DND-41 (cell line): ENCODE data around the gene ABHD16A.
A peak's percentile ranks its signal among the peaks of the same experiment; 100 is the strongest.

Experiments used
- ATAC-seq: fragments of 200-7000 bp; cut with Tn5 transposase; 3 replicates; pipeline ENCODE4 v1.9.1; 2021; ENCODE audit warnings: low read depth; ENCODE audit not compliant: insufficient read depth
- DNase-seq: peaks from one replicate; pipeline ENCODE4 v3.0.0-alpha.2; 2020
- H2AFZ ChIP-seq: 2 replicates; pipeline ENCODE4 v1.6.0; 2012; ENCODE audit warnings: low read depth, low read length
- H3K27ac ChIP-seq: 2 replicates; pipeline ENCODE4 v1.5.1; 2012; ENCODE audit warnings: low read length, inconsistent platforms
- H3K27me3 ChIP-seq: fragments of 200-600 bp; sonication (generic); 2 replicates; pipeline ENCODE4 v1.6.0; 2012; ENCODE audit warnings: low read length, mild to moderate bottlenecking, inconsistent platforms; ENCODE audit not compliant: insufficient read depth, poor library complexity
- H3K36me3 ChIP-seq: 2 replicates; pipeline ENCODE4 v1.5.1; 2012; ENCODE audit warnings: low read length, inconsistent platforms; ENCODE audit not compliant: insufficient read depth
- H3K4me1 ChIP-seq: 2 replicates; pipeline ENCODE4 v1.5.1; 2012; ENCODE audit warnings: mild to moderate bottlenecking, low read length; ENCODE audit not compliant: insufficient read depth
- H3K4me2 ChIP-seq: 2 replicates; pipeline ENCODE4 v1.6.0; 2012; ENCODE audit warnings: mild to moderate bottlenecking, moderate library complexity, low read length, inconsistent platforms; ENCODE audit not compliant: insufficient read depth
- H3K4me3 ChIP-seq, 2 experiments: fragments of 200-600 bp in 1 of 2; shearing (Covaris generic) in 1 of 2; 2 replicates each; pipeline ENCODE4 v1.5.1; 2012 to 2016; ENCODE audit warnings: inconsistent platforms in 2 of 2, low read length in 2 of 2, mild to moderate bottlenecking in 2 of 2, low read depth in 1 of 2, moderate library complexity in 1 of 2
- H3K79me2 ChIP-seq: 2 replicates; pipeline ENCODE4 v1.6.0; 2012; ENCODE audit warnings: low read length, inconsistent platforms; ENCODE audit not compliant: insufficient read depth
- H3K9ac ChIP-seq: 2 replicates; pipeline ENCODE4 v1.6.0; 2012; ENCODE audit warnings: low read depth, mild to moderate bottlenecking, inconsistent platforms, low read length, moderate library complexity
- H3K9me3 ChIP-seq: 2 replicates; pipeline ENCODE4 v1.5.1; 2012; ENCODE audit warnings: low read length, moderate library complexity, mild to moderate bottlenecking, inconsistent platforms; ENCODE audit not compliant: insufficient read depth, severe bottlenecking
- H4K20me1 ChIP-seq: 2 replicates; pipeline ENCODE4 v1.6.0; 2012; ENCODE audit warnings: low read length; ENCODE audit not compliant: insufficient read depth
- EZH2 ChIP-seq: IDR thresholded peaks from 3 replicates; pipeline ENCODE4 v1.6.1; 2012; ENCODE audit warnings: borderline replicate concordance, low read depth, mild to moderate bottlenecking, moderate library complexity, low read length, inconsistent platforms; ENCODE audit not compliant: severe bottlenecking
- TF ChIP-seq, protein P1 (sequence below): IDR thresholded peaks from 2 replicates; pipeline ENCODE4 v1.5.1; 2012; ENCODE audit warnings: borderline replicate concordance, low read length, moderate library complexity, mild to moderate bottlenecking; ENCODE audit not compliant: poor library complexity, severe bottlenecking; ENCODE audit errors: extremely low read depth

The ABHD16A gene

GRCh38 chr6:31652925-31653724, 50.0 kb downstream of the ABHD16A start:
- Histone ChIP-seq H4K20me1 (peaks cover 24% of the 10 kb centered on the region), H3K79me2 (peaks cover 67% of the 10 kb centered on the region), H3K27ac (peak overlapping the region; percentile 99), H3K4me2 (peak overlapping the region; percentile 94), H3K27me3 (no peaks in the 10 kb centered on the region), H3K4me3 (peak overlapping the region; percentile 84 to 88), H3K9me3 (no peaks in the 10 kb centered on the region), H3K36me3 (peaks cover 57% of the 10 kb centered on the region), H3K4me1 (peaks cover 48% of the 10 kb centered on the region), H3K9ac (peak overlapping the region; percentile 94), H2AFZ (peak overlapping the region; percentile 83)
- ATAC-seq (peak; percentile 77), DNase-seq (peak; percentile 93)
- no peak for TF ChIP-seq EZH2
- TF ChIP-seq, protein P1, sequence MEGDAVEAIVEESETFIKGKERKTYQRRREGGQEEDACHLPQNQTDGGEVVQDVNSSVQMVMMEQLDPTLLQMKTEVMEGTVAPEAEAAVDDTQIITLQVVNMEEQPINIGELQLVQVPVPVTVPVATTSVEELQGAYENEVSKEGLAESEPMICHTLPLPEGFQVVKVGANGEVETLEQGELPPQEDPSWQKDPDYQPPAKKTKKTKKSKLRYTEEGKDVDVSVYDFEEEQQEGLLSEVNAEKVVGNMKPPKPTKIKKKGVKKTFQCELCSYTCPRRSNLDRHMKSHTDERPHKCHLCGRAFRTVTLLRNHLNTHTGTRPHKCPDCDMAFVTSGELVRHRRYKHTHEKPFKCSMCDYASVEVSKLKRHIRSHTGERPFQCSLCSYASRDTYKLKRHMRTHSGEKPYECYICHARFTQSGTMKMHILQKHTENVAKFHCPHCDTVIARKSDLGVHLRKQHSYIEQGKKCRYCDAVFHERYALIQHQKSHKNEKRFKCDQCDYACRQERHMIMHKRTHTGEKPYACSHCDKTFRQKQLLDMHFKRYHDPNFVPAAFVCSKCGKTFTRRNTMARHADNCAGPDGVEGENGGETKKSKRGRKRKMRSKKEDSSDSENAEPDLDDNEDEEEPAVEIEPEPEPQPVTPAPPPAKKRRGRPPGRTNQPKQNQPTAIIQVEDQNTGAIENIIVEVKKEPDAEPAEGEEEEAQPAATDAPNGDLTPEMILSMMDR, result peak; percentile 25

GRCh38 chr6:31651602-31652191, 51.4 kb downstream of the ABHD16A start:
- TF ChIP-seq, protein P1, result no peak
- no peak for TF ChIP-seq EZH2
- ATAC-seq (peak; percentile 55), DNase-seq (no peak)
- Histone ChIP-seq H3K36me3 (peaks cover 58% of the 10 kb centered on the region), H3K79me2 (peaks cover 67% of the 10 kb centered on the region), H3K4me1 (peaks cover 37% of the 10 kb centered on the region), H2AFZ (peak overlapping the region; percentile 71), H3K27me3 (no peaks in the 10 kb centered on the region), H3K9me3 (no peaks in the 10 kb centered on the region), H3K4me3 (peak overlapping the region; percentile 84 to 88; a peak in 3 of 4 replicates), H3K27ac (peak overlapping the region; percentile 99), H3K4me2 (peak overlapping the region; percentile 94), H4K20me1 (peaks cover 27% of the 10 kb centered on the region), H3K9ac (peak overlapping the region; percentile 94)

- peaks cover 45% of the 10 kb centered on the region for H3K79me2 ChIP-seq
- H3K4me3 ChIP-seq, result no peak overlapping the region
- no peaks in the 10 kb centered on the region for H3K27me3 ChIP-seq
- TF ChIP-seq, protein P1, result no peak
- TF ChIP-seq EZH2, result no peak
- no peaks in the 10 kb centered on the region for H3K9me3 ChIP-seq
- peaks cover 92% of the 10 kb centered on the region for H3K36me3 ChIP-seq
- H3K9ac ChIP-seq, result no peak overlapping the region
- H3K27ac ChIP-seq, result no peak overlapping the region
- no peak for DNase-seq
- H3K4me1 ChIP-seq, result peaks cover 13% of the 10 kb centered on the region
- ATAC-seq, result no peak
- H3K4me2 ChIP-seq, result no peak overlapping the region
- no peak overlapping the region for H2AFZ ChIP-seq
- H4K20me1 ChIP-seq, result peaks cover 35% of the 10 kb centered on the region
These were observed 57.8 kb downstream of the ABHD16A start for GRCh38 chr6:31645325-31645724.
